CD4-positive, alpha-beta T cell treated with Interferon alpha-2 for 1 hour (primary cell): Measurements from ENCODE around the gene BIVM.

Experiments
- DNase-seq, 2 donors: peaks; one replicate each; pipeline ENCODE4 v3.0.0-alpha.2; 2020 to 2022

Gene BIVM

DNA sequence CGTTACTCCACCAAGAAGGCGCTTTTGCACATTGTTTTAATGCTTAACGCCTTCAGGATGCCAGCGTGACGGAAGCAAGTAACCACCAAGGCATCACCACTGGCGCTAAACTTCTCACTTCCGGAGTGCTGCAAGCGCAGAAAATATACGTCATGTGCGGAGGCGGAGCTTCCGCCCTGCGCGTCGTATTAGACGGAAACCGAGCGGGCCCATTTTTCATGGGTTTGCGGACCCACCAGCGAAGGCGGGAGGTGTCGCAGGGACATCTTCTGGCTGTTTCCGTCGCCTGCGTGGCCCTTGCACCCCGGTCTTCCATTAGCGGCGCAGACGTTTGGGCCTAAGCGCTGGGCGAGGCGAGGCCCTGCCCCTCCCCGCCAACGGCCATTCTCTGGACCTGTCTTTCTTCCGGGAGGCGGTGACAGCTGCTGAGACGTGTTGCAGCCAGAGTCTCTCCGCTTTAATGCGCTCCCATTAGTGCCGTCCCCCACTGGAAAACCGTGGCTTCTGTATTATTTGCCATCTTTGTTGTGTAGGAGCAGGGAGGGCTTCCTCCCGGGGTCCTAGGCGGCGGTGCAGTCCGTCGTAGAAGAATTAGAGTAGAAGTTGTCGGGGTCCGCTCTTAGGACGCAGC, 46.8 kb downstream of the BIVM start, which contains the start of gene ERCC5:
Gene ERCC5, plus strand, starts transcription at position 403 of the 631 bp plus-strand sequence. CDS start 235 bp downstream, outside the sequence.
- peak; percentile 94 to 96 for DNase-seq

- peak; percentile 38 to 60 for DNase-seq
These were observed 47.5 kb downstream of the BIVM start for GRCh38 chr13:102846261-102847015.

GRCh38 chr13:102847272-102848234, 48.6 kb downstream of the BIVM start:
- DNase-seq = peak in 1 of 2 donors; percentile 52

DNA sequence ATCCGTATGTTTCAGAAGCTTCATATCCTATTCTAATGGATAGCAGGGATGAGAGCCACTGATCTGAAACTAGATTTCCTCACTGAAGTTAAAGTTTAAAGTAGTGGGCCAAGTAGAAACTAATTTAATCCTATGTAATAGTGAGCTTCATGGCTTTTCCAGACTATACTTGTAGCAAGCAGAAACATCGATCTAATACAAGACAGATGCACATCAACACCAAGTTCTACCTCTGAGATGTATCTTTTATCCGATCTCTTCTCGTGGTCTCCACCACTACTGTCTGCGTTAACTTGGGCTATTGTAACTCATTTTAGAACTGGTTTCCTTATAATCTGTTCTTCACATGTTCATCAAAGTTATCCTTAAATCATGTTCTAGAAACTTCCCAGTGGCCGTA, 50.0 kb downstream of the BIVM start:
- no peak for DNase-seq

- DNase-seq = no peak
These were observed 53.6 kb downstream of the BIVM start for GRCh38 chr13:102852556-102852955.

- peak in 1 of 2 donors; percentile 27 for DNase-seq
These were observed 55.8 kb downstream of the BIVM start for GRCh38 chr13:102854675-102855074.

GRCh38 chr13:102856557-102856956, 57.6 kb downstream of the BIVM start:
- DNase-seq = no peak

- no peak for DNase-seq
These were observed 63.8 kb downstream of the BIVM start for GRCh38 chr13:102862624-102863210.

DNA sequence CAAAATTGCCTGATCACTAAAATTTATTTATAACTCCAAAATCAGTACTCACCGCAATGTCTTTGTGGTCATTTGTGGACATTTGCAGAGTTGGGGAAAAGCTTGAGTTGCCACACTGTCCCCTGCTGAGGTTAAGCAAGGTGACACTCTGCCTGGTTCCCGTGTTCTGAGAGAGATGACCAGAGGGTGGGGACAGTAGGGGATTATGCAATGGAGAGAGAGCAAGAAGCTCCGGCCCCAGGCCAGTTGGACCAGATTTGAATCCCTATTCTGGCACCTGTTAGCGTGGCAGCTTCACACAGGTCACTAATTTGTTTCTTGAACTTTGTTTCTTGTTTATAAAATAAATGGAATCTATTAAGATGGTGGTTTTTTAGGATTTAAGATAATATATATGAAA, 64.7 kb downstream of the BIVM start:
- DNase-seq = no peak

- DNase-seq = no peak
These were observed 69.5 kb downstream of the BIVM start for GRCh38 chr13:102868366-102868936.

DNA sequence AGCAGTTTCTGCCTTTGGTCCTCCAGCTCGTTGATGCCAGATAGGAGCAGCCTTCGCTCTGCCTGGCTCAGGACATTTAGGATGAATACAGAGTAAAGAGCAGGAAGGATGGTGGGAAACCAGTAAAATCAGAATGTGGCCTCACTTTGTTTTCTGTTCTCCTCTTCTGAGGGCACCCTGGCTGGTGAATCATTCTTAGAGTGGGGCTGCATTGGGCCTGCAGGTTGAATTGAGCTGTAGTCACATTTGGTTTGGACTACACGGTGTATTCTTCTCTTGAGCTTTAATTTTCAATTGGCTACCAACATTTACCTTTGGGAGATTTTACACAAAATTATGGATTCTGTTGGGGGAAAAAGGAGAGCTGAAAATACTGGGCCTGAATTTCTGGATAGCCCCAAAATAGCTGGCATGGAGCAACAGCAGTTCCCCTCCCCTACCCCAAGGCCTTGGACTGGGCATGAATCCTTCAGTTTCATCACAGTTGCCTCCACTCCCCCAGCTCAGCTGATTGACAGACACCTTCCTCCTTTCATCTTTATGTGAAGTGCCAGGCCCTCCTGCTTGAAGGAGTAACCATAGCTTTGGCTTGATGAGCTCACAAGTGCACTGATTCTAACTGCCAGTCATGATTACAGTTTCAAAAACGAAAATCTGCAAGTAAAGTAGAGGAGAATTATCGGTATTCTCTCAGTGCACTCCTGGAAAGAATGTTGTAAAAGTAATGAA, 71.2 kb downstream of the BIVM start:
- DNase-seq = no peak

GRCh38 chr13:102870677-102871415, 71.9 kb downstream of the BIVM start:
- DNase-seq = peak; percentile 33 to 63

DNA sequence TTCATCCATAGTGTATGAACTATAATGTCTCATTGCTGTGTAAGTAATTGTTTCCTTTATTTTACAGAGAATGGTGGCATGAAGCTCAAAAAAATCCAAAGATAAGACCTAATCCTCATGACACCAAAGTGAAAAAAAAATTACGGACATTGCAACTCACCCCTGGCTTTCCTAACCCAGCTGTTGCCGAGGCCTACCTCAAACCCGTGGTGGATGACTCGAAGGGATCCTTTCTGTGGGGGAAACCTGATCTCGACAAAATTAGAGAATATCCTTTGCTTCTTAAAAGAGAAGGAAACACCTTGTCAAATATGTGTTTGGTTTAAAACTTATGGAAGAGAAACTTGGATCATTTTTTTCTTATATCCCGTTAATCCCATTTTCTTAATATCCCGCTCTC, 73.2 kb downstream of the BIVM start:
- DNase-seq = no peak

- no peak for DNase-seq
These were observed 73.6 kb downstream of the BIVM start for GRCh38 chr13:102872531-102872930.

DNA sequence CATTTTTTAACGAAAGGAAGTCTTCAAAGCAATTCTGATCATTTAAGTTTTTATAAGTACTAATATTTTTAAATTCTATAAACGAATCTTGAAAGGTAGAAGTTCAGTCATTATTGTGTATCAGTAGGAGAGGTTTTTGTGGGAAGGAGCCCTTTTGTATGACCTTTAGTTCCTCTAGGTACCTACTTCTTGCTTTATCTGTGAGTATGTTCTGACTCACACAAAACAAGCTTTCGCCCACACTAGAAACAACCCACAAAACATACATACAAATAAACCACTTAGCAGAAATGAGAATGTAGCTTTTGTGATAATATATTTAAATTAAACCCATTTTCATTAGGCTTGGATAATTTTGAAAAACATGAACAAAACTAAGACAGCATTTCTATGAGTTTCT, 74.7 kb downstream of the BIVM start:
- DNase-seq = no peak

- DNase-seq = no peak
These were observed 76.3 kb downstream of the BIVM start for GRCh38 chr13:102875256-102875655.

DNA sequence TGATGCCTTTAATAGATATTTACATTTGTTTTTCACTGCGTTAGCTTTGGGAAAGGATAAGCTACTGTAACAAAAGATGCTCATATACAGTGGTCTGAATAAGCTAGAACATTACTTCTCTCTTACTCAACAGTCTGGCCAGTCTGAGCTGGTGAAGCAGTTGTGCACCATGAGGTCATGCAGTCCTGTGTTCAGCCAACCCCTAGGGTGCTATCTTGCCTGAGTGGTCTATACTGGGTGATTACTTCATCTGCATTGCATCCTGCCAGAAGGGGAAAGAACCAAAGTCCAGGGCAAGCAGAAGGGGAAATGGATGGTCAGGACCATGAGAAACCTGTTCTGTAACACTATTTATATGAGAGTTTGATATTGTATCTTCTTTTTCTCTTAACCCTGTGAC, 78.4 kb downstream of the BIVM start:
- DNase-seq = no peak

- no peak for DNase-seq
These were observed 79.6 kb downstream of the BIVM start for GRCh38 chr13:102878481-102878880.

GRCh38 chr13:102879793-102880499, 81.0 kb downstream of the BIVM start:
- no peak for DNase-seq
